GM18508 (cell line): ENCODE measurements around the gene FARSA.
"Not testable (repeated sequence)": the region's sequence is repeated elsewhere in the genome, so short reads cannot be mapped to it uniquely, and the experiment has no call there.

ENCODE experiments used
- ATAC-seq: cut with Tn5 transposase; IDR thresholded peaks from one replicate; pipeline ENCODE4 v1.9.1; 2021; ENCODE audit warnings: moderate number of reproducible peaks; ENCODE audit not compliant: insufficient read depth, unreplicated experiment

Gene FARSA

GRCh38 chr19:12933287-12934072, at the start of gene FARSA:
Gene FARSA (minus strand): TSS chr19:12933711. CDS start chr19:12933696, 15 bp downstream.
- no peak for ATAC-seq

GRCh38 chr19:12983091-12983490, 49.6 kb upstream of the FARSA start:
- no peak for ATAC-seq

GRCh38 chr19:12982648-12983047, 49.1 kb upstream of the FARSA start:
- no peak for ATAC-seq

GRCh38 chr19:12979974-12980373, 46.5 kb upstream of the FARSA start:
- no peak for ATAC-seq

- ATAC-seq, result not testable (repeated sequence)
Measured at GRCh38 chr19:12976109-12976508, 42.6 kb upstream of the FARSA start.

- ATAC-seq, result no peak
Measured at GRCh38 chr19:12975221-12975741, 41.8 kb upstream of the FARSA start.

GRCh38 chr19:12974301-12975220, 41.0 kb upstream of the FARSA start:
- ATAC-seq, result no peak

GRCh38 chr19:12973236-12973635, 39.7 kb upstream of the FARSA start:
- no peak for ATAC-seq

GRCh38 chr19:12970070-12970820, 36.7 kb upstream of the FARSA start:
- no peak for ATAC-seq

GRCh38 chr19:12969292-12969988, 35.9 kb upstream of the FARSA start, which contains the start of gene DAND5:
Gene DAND5 (plus strand): TSS chr19:12969576. CDS start chr19:12969661, 85 bp downstream.
- no peak for ATAC-seq

- ATAC-seq, result no peak
Measured at GRCh38 chr19:12967907-12968306, 34.4 kb upstream of the FARSA start.

- no peak for ATAC-seq
Measured at GRCh38 chr19:12965812-12966135, 32.3 kb upstream of the FARSA start.

- ATAC-seq, result no peak
Measured at GRCh38 chr19:12965017-12965811, 31.7 kb upstream of the FARSA start.

- ATAC-seq, result no peak
Measured at GRCh38 chr19:12959481-12959880, 26.0 kb upstream of the FARSA start.

- ATAC-seq, result not testable (repeated sequence)
Measured at GRCh38 chr19:12957389-12957952, 24.0 kb upstream of the FARSA start.

- no peak for ATAC-seq
Measured at GRCh38 chr19:12956446-12957388, 23.2 kb upstream of the FARSA start, which contains the start of gene GADD45GIP1. Gene GADD45GIP1 (minus strand): TSS chr19:12957223. CDS start chr19:12957212, 11 bp downstream.

GRCh38 chr19:12955996-12956395, 22.5 kb upstream of the FARSA start:
- ATAC-seq, result no peak
